Liver (tissue), 3 donors: Measurements from ENCODE around the gene IGF2BP3.

Experiments
- CTCF ChIP-seq: fragments of 150-350 bp; IDR thresholded peaks from 2 replicates; pipeline ENCODE4 v1.5.1; 2017; ENCODE audit warnings: improper control_type of control experiment, low read depth, low read length; ENCODE audit not compliant: missing input control
- JUND ChIP-seq, 2 donors: IDR thresholded peaks; 2 replicates each; pipeline ENCODE4 v1.6.1; 2016; ENCODE audit warnings: antibody characterized with exemption in 2 of 2
- RAD21 ChIP-seq, 2 donors: IDR thresholded peaks; 2 replicates each; pipeline ENCODE4 v1.6.1; 2016; ENCODE audit warnings: antibody characterized with exemption in 2 of 2, mild to moderate bottlenecking in 2 of 2
- SP1 ChIP-seq: IDR thresholded peaks from 2 replicates; pipeline ENCODE4 v1.6.1; 2018; ENCODE audit warnings: antibody characterized with exemption, mild to moderate bottlenecking
- TAF1 ChIP-seq: conservative IDR thresholded peaks from 2 replicates; pipeline ENCODE4 v1.6.1; 2016; ENCODE audit warnings: antibody characterized with exemption, mild to moderate bottlenecking
- YY1 ChIP-seq: IDR thresholded peaks from 2 replicates; pipeline ENCODE4 v1.6.1; 2016; ENCODE audit warnings: antibody characterized with exemption, mild to moderate bottlenecking
- ZBTB33 ChIP-seq: IDR thresholded peaks from 2 replicates; pipeline ENCODE4 v1.6.1; 2016; ENCODE audit warnings: antibody characterized with exemption
- TF ChIP-seq, protein P1 (sequence below): IDR thresholded peaks from 2 replicates; pipeline ENCODE4 v1.6.1; 2016; ENCODE audit warnings: antibody characterized with exemption, mild to moderate bottlenecking
- TF ChIP-seq, protein P2 (sequence below): IDR thresholded peaks from 2 replicates; pipeline ENCODE4 v1.6.1; 2016; ENCODE audit warnings: antibody characterized with exemption
- donor health status: healthy.
- donor health status: healthy.

DNA sequence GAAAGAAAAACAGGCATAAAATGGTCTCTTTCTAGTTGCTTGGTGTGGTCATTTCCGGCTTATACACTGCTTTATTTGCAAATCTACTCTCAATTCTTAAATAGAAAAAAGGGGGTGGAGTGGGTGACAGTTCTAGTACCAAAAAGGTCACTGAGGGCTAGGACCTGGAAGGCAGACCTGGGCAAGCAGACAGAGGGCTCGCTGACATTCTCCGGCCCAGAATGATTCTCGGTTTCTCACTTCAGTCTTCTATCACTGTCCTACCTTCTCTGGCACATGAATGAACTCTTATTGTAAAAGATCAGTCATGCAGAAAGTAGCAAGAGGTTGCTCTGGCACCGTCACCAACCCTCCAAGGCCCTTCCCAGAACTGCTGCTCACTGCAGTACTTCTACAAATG lies 117.1 kb downstream of the IGF2BP3 start:
- TF ChIP-seq CTCF = no peak
- TF ChIP-seq, protein P1, sequence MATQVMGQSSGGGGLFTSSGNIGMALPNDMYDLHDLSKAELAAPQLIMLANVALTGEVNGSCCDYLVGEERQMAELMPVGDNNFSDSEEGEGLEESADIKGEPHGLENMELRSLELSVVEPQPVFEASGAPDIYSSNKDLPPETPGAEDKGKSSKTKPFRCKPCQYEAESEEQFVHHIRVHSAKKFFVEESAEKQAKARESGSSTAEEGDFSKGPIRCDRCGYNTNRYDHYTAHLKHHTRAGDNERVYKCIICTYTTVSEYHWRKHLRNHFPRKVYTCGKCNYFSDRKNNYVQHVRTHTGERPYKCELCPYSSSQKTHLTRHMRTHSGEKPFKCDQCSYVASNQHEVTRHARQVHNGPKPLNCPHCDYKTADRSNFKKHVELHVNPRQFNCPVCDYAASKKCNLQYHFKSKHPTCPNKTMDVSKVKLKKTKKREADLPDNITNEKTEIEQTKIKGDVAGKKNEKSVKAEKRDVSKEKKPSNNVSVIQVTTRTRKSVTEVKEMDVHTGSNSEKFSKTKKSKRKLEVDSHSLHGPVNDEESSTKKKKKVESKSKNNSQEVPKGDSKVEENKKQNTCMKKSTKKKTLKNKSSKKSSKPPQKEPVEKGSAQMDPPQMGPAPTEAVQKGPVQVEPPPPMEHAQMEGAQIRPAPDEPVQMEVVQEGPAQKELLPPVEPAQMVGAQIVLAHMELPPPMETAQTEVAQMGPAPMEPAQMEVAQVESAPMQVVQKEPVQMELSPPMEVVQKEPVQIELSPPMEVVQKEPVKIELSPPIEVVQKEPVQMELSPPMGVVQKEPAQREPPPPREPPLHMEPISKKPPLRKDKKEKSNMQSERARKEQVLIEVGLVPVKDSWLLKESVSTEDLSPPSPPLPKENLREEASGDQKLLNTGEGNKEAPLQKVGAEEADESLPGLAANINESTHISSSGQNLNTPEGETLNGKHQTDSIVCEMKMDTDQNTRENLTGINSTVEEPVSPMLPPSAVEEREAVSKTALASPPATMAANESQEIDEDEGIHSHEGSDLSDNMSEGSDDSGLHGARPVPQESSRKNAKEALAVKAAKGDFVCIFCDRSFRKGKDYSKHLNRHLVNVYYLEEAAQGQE = no peak
- TF ChIP-seq, protein P2, sequence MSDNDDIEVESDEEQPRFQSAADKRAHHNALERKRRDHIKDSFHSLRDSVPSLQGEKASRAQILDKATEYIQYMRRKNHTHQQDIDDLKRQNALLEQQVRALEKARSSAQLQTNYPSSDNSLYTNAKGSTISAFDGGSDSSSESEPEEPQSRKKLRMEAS = no peak
- no peak for TF ChIP-seq TAF1
- no peak for TF ChIP-seq SP1
- no peak for TF ChIP-seq ZBTB33
- TF ChIP-seq JUND (IDR thresholded peaks at IDR 0.05) = no peak
- TF ChIP-seq RAD21 (IDR thresholded peaks at IDR 0.05) = no peak
- no peak for TF ChIP-seq YY1
